GM23338 (cell line): ENCODE data around the gene ZBTB2. TPM values are rescaled to one million over a fixed set of nuclear protein-coding genes. Genes with fewer than 3 reads are reported as not detected.

Experiments
- ATAC-seq: fragments of 200-7000 bp; cut with Tn5 transposase; 3 replicates; pipeline ENCODE4 v1.9.1; 2020
- DNase-seq: peaks from one replicate; pipeline ENCODE4 v3.0.0-alpha.2; 2015; ENCODE audit warnings: low spot score
- H2AFZ ChIP-seq: fragments of 200-600 bp; sonication (generic); 2 replicates; pipeline ENCODE4 v1.8.0; 2016; ENCODE audit warnings: antibody characterized with exemption, mild to moderate bottlenecking, moderate library complexity
- H3F3A ChIP-seq: fragments of 200-600 bp; sonication (generic); replicated peaks from 2 replicates; pipeline ENCODE4 v1.8.0; 2017; ENCODE audit warnings: antibody characterized with exemption, mixed run types, low read depth
- H3K27ac ChIP-seq: fragments of 200-600 bp; sonication (generic); 2 replicates; pipeline ENCODE4 v1.6.1; 2016; ENCODE audit warnings: low read depth
- H3K27me3 ChIP-seq: fragments of 200-600 bp; sonication (generic); 2 replicates; pipeline ENCODE4 v1.8.0; 2016; ENCODE audit warnings: mild to moderate bottlenecking, mixed run types, moderate library complexity; ENCODE audit not compliant: insufficient read depth
- H3K36me3 ChIP-seq: fragments of 200-600 bp; sonication (generic); 2 replicates; pipeline ENCODE4 v1.8.0; 2016; ENCODE audit warnings: mild to moderate bottlenecking; ENCODE audit not compliant: insufficient read depth
- H3K4me1 ChIP-seq: fragments of 200-600 bp; sonication (generic); 2 replicates; pipeline ENCODE4 v1.8.0; 2016; ENCODE audit warnings: mild to moderate bottlenecking, moderate library complexity; ENCODE audit not compliant: insufficient read depth
- H3K4me2 ChIP-seq: fragments of 200-600 bp; sonication (generic); 2 replicates; pipeline ENCODE4 v1.7.1; 2017; ENCODE audit warnings: mixed run types
- H3K4me3 ChIP-seq: fragments of 200-600 bp; sonication (generic); 2 replicates; pipeline ENCODE4 v1.6.1; 2016; ENCODE audit warnings: mixed run types
- H3K79me2 ChIP-seq: fragments of 200-600 bp; sonication (generic); replicated peaks from 2 replicates; pipeline ENCODE4 v1.8.0; 2017; ENCODE audit warnings: mild to moderate bottlenecking; ENCODE audit not compliant: insufficient read depth
- H3K9me2 ChIP-seq: fragments of 200-600 bp; sonication (generic); 2 replicates; pipeline ENCODE4 v1.8.0; 2017; ENCODE audit not compliant: insufficient read depth
- H4K20me1 ChIP-seq: fragments of 200-600 bp; sonication (generic); replicated peaks from 2 replicates; pipeline ENCODE4 v1.8.0; 2017; ENCODE audit warnings: mild to moderate bottlenecking; ENCODE audit not compliant: insufficient read depth
- H3K27ac Mint-ChIP-seq: 2 replicates; pipeline ENCODE4 v1.8.0; 2020; ENCODE audit warnings: inconsistent platforms, mild to moderate bottlenecking, moderate library complexity, mixed read lengths
- H3K27me3 Mint-ChIP-seq: 3 replicates; pipeline ENCODE4 v1.8.0; 2022; ENCODE audit warnings: low read depth, mild to moderate bottlenecking, moderate library complexity, mixed read lengths, inconsistent platforms; ENCODE audit not compliant: insufficient read depth, poor library complexity
- H3K36me3 Mint-ChIP-seq: 3 replicates; pipeline ENCODE4 v1.8.0; 2021; ENCODE audit warnings: low read depth, mild to moderate bottlenecking, inconsistent platforms, moderate library complexity, mixed read lengths
- H3K4me1 Mint-ChIP-seq: 3 replicates; pipeline ENCODE4 v1.8.0; 2020; ENCODE audit warnings: mild to moderate bottlenecking, inconsistent platforms, mixed read lengths
- H3K4me3 Mint-ChIP-seq: 3 replicates; pipeline ENCODE4 v1.8.0; 2021; ENCODE audit warnings: moderate library complexity, mild to moderate bottlenecking, inconsistent platforms, mixed read lengths
- H3K9me3 Mint-ChIP-seq: 3 replicates; pipeline ENCODE4 v1.8.0; 2020; ENCODE audit warnings: moderate library complexity, mild to moderate bottlenecking, inconsistent platforms, mixed read lengths
- CREB1 ChIP-seq: fragments of 250-450 bp; sonication (Bioruptor Pico); IDR thresholded peaks from 2 replicates; pipeline ENCODE4 v1.5.0; 2020; ENCODE audit warnings: low read depth, mild to moderate bottlenecking, moderate library complexity
- EZH2phosphoT487 ChIP-seq: fragments of 200-600 bp; sonication (generic); IDR thresholded peaks from one replicate; pipeline ENCODE4 v1.8.1; 2018; ENCODE audit warnings: antibody characterized with exemption; ENCODE audit not compliant: unreplicated experiment
- NANOG ChIP-seq: IDR thresholded peaks from 2 replicates; pipeline ENCODE4 v1.6.1; 2016; ENCODE audit warnings: antibody characterized with exemption, borderline replicate concordance
- POLR2AphosphoS5 ChIP-seq: IDR thresholded peaks from 2 replicates; pipeline ENCODE4 v1.6.1; 2016; ENCODE audit warnings: antibody characterized with exemption, low read depth
- REST ChIP-seq: IDR thresholded peaks from one replicate; pipeline ENCODE4 v1.6.1; 2018; ENCODE audit warnings: antibody characterized with exemption; ENCODE audit not compliant: unreplicated experiment
- ZNF331 ChIP-seq: fragments of 250-450 bp; sonication (Bioruptor Pico); IDR thresholded peaks from 2 replicates; pipeline ENCODE4 v1.5.0; 2020; ENCODE audit warnings: low read depth, mild to moderate bottlenecking, moderate library complexity
- ZNF462 ChIP-seq: fragments of 250-450 bp; sonication (Bioruptor Pico); IDR thresholded peaks from 2 replicates; pipeline ENCODE4 v1.5.0; 2020; ENCODE audit warnings: mild to moderate bottlenecking, moderate library complexity
- polyA plus RNA-seq: library from polyadenylated mRNA; unstranded; fragments of >200 nt; fragmentation: Nextera tagmentation; extraction: Ambion mirVana; gene quantifications from 2 replicates; pipeline ENCODE4 v1.2.1, GENCODE V29; 2016
- total RNA-seq: library from RNA; depleted of rRNA; stranded (reverse); fragments of >200 nt; shearing (Covaris generic); gene quantifications from 2 replicates; pipeline ENCODE4 v1.2.3, GENCODE V29; 2014

Gene ZBTB2
- total and polyA plus RNA-seq, 2 experiments from 2014 or later = 11.4 to 21.9 TPM

GRCh38 chr6:151374036-151374683, 17.2 kb downstream of the ZBTB2 start:
- H3K9me2 ChIP-seq = no peaks in the 10 kb centered on the region
- Mint-ChIP-seq H3K27ac (peak overlapping the region; percentile 74; the same call in 1 of the 2 replicates), H3K9me3 (no peaks in the 10 kb centered on the region), H3K27me3 (peaks cover 7% of the 10 kb centered on the region), H3K4me3 (peak overlapping the region; percentile 33), H3K36me3 (peaks cover 35% of the 10 kb centered on the region), H3K4me1 (peaks cover 45% of the 10 kb centered on the region)
- ATAC-seq (peak; percentile 63), DNase-seq (peak; percentile 55)
- peaks cover 52% of the 10 kb centered on the region for H3K79me2 ChIP-seq
- 0 out of 2 replicates have a peak, but pooled peaks cover 5% of the 10 kb centered on the region for H3K36me3 ChIP-seq
- peaks cover 32% of the 10 kb centered on the region for H3K4me1 ChIP-seq
- H3K27me3 ChIP-seq = no peaks in the 10 kb centered on the region
- peak; percentile 27; the same call in 1 of the 2 replicates for TF ChIP-seq NANOG
- no peak for TF ChIP-seq EZH2phosphoT487
- no peak for TF ChIP-seq REST
- H3K4me2 ChIP-seq = peak overlapping the region; percentile 58
- no peaks in the 10 kb centered on the region for H3F3A ChIP-seq
- peak overlapping the region; percentile 84 for H3K27ac ChIP-seq
- no peaks in the 10 kb centered on the region for H4K20me1 ChIP-seq
- peak overlapping the region; percentile 12; the same call in 1 of the 2 replicates for H3K4me3 ChIP-seq
- H2AFZ ChIP-seq = no peak overlapping the region

GRCh38 chr6:151372164-151372563, 19.2 kb downstream of the ZBTB2 start:
- peak overlapping the region; percentile 42 for H3K27ac ChIP-seq
- no peaks in the 10 kb centered on the region; the same call in 1 of the 2 replicates for H4K20me1 ChIP-seq
- H3K4me3 ChIP-seq = no peak overlapping the region
- Mint-ChIP-seq H3K27me3 (peaks cover 7% of the 10 kb centered on the region), H3K4me1 (peaks cover 38% of the 10 kb centered on the region), H3K27ac (peak overlapping the region; percentile 6), H3K4me3 (no peak overlapping the region; the same call in 2 of the 3 replicates), H3K36me3 (peaks cover 50% of the 10 kb centered on the region), H3K9me3 (no peaks in the 10 kb centered on the region)
- H3K4me2 ChIP-seq = 0 out of 2 replicates have a peak overlapping the region, but pooled peaks have one; percentile 23
- 0 out of 2 replicates have a peak, but pooled peaks cover 5% of the 10 kb centered on the region for H3K36me3 ChIP-seq
- H3K27me3 ChIP-seq = no peaks in the 10 kb centered on the region
- peaks cover 32% of the 10 kb centered on the region for H3K4me1 ChIP-seq
- no peaks in the 10 kb centered on the region for H3F3A ChIP-seq
- peaks cover 32% of the 10 kb centered on the region for H3K79me2 ChIP-seq
- H2AFZ ChIP-seq = no peak overlapping the region
- DNase-seq (no peak), ATAC-seq (no peak)
- no peaks in the 10 kb centered on the region for H3K9me2 ChIP-seq
- TF ChIP-seq POLR2AphosphoS5 (no peak), ZNF331 (CRISPR knock-in tag) (no peak), NANOG (no peak), ZNF462 (CRISPR knock-in tag) (no peak), CREB1 (CRISPR knock-in tag) (no peak), REST (no peak)
